ENCODE data around the gene SFMBT2. TPM values are rescaled to one million over a fixed set of nuclear protein-coding genes. Genes with fewer than 3 reads are reported as not detected.
A peak's percentile ranks its signal among the peaks of the same experiment; 100 is the strongest.

SFMBT2 gene
- total RNA-seq, 6 experiments from 2014 or later: 1.4 to 3.4 (median 1.8) TPM

- intact Hi-C loops (cut with DNase I): loop anchor here (10.0 kb wide), 2 partner anchors 497 to 737 kb away; no protein-coding TSS in a partner anchor
- Histone ChIP-seq H3K27me3 (peaks cover 0 to 25% of the 10 kb centered on the region in 2 donors), H3K4me3 (peak overlapping the region; percentile 52 to 67 (median 66)), H3K4me1 (peaks cover 0 to 40% (median 7%) of the 10 kb centered on the region in 4 donors), H3K27ac (no peak overlapping the region), H3K9me3 (no peaks in the 10 kb centered on the region), H3K36me3 (no peaks in the 10 kb centered on the region)
- WGBS (ENCODE audit: insufficient coverage, low coverage, low lambda C conversion rate, missing lambda C conversion rate): 6% methylated on average over 14 of the region's 38 CpGs
- ATAC-seq (no peak), DNase-seq (peak in 1 of 3 donors; percentile 27)
- TF ChIP-seq POLR2A (IDR thresholded peaks at IDR 0.05) (no peak), CTCF (IDR thresholded peaks at IDR 0.05) (no peak)
Measured at GRCh38 chr10:7411671-7412128, 866 bp upstream of the SFMBT2 start.

GRCh38 chr10:7410301-7410861 is 453 bp downstream of the SFMBT2 start:
- no peaks in the 10 kb centered on the region for H3K9me3 ChIP-seq
- 0% methylated on average over 34 of the region's 43 CpGs for WGBS (ENCODE audit: insufficient coverage, low coverage, low lambda C conversion rate, missing lambda C conversion rate)
- H3K27ac ChIP-seq: peak overlapping the region; percentile 46 to 70 (median 60)
- H3K27me3 ChIP-seq: peaks cover 0 to 25% of the 10 kb centered on the region in 2 donors
- no peak for TF ChIP-seq POLR2A (IDR thresholded peaks at IDR 0.05)
- TF ChIP-seq CTCF (IDR thresholded peaks at IDR 0.05): no peak
- intact Hi-C loops (cut with DNase I): loop anchor here (10.0 kb wide), 2 partner anchors 496 to 736 kb away; no protein-coding TSS in a partner anchor
- DNase-seq: peak in 1 of 3 donors; percentile 25
- peak overlapping the region; percentile 52 to 67 (median 66) for H3K4me3 ChIP-seq
- ATAC-seq: no peak
- no peaks in the 10 kb centered on the region for H3K36me3 ChIP-seq
- peaks cover 0 to 40% (median 7%) of the 10 kb centered on the region in 4 donors for H3K4me1 ChIP-seq

GRCh38 chr10:7409732-7410168 is 1.1 kb downstream of the SFMBT2 start:
- H3K27me3 ChIP-seq: peaks cover 0 to 25% of the 10 kb centered on the region in 2 donors
- peak overlapping the region in 2 of 3 donors; percentile 29 to 70 for H3K27ac ChIP-seq
- H3K4me1 ChIP-seq: peaks cover 0 to 40% (median 7%) of the 10 kb centered on the region in 4 donors

GRCh38 chr10:7409045-7409731 is 1.6 kb downstream of the SFMBT2 start:
- H3K4me3 ChIP-seq: peak overlapping the region; percentile 52 to 67 (median 66)
- DNase-seq (peak; percentile 33 to 58 (median 45)), ATAC-seq (no peak)
- TF ChIP-seq CTCF (IDR thresholded peaks at IDR 0.05): no peak
- no peak for TF ChIP-seq POLR2A (IDR thresholded peaks at IDR 0.05)
- peaks cover 0 to 25% of the 10 kb centered on the region in 2 donors for H3K27me3 ChIP-seq
- H3K4me1 ChIP-seq: peaks cover 0 to 40% (median 7%) of the 10 kb centered on the region in 4 donors
- no peaks in the 10 kb centered on the region for H3K36me3 ChIP-seq
- peak overlapping the region in 2 of 3 donors; percentile 54 to 70 for H3K27ac ChIP-seq
- WGBS (ENCODE audit: insufficient coverage, low coverage, low lambda C conversion rate, missing lambda C conversion rate): under 1% methylated on average over 31 of the region's 38 CpGs
- intact Hi-C loops (cut with DNase I): no loop called here
- H3K9me3 ChIP-seq: no peaks in the 10 kb centered on the region

More at GRCh38 chr10:7409732-7410168, 1.1 kb downstream of the SFMBT2 start:
- ATAC-seq (no peak), DNase-seq (no peak)
- no peaks in the 10 kb centered on the region for H3K9me3 ChIP-seq
- H3K36me3 ChIP-seq: no peaks in the 10 kb centered on the region
- intact Hi-C loops (cut with DNase I): loop anchor here (10.0 kb wide), 2 partner anchors 495 to 735 kb away; no protein-coding TSS in a partner anchor
- peak overlapping the region; percentile 52 to 67 (median 66) for H3K4me3 ChIP-seq
- 2% methylated on average over 15 of the region's 15 CpGs for WGBS (ENCODE audit: insufficient coverage, low coverage, low lambda C conversion rate, missing lambda C conversion rate)
- no peak for TF ChIP-seq POLR2A (IDR thresholded peaks at IDR 0.05)
- no peak for TF ChIP-seq CTCF (IDR thresholded peaks at IDR 0.05)

Measured in right lobe of liver (tissue), 6 donors.